Measurements from ENCODE around the gene ZFPL1. TPM values are rescaled to one million over a fixed set of nuclear protein-coding genes. Genes with fewer than 3 reads are reported as not detected.

ZFPL1 gene
- total and polyA plus RNA-seq, 7 experiments from 2014 or later, result 24.2 to 53.0 (median 39.1) TPM

- peaks cover 0 to 18% (median 9%) of the 10 kb centered on the region in 5 donors for H3K36me3 Mint-ChIP-seq
- intact Hi-C loops (cut with micrococcal nuclease), result no loop called here
- H3K27ac Mint-ChIP-seq, result no peak overlapping the region
- DNase-seq (no peak), ATAC-seq (no peak)
- peaks cover 0 to 47% (median 4%) of the 10 kb centered on the region in 3 experiments for H3K36me3 ChIP-seq (ENCODE audit: control insufficient read depth in 2 of 3, insufficient read depth in 3 of 3, low read length in 3 of 3)
- H3K27me3 Mint-ChIP-seq, result no peaks in the 10 kb centered on the region
- H3K4me1 Mint-ChIP-seq, result peaks cover 28 to 35% (median 33%) of the 10 kb centered on the region in 7 donors
- H3K27ac ChIP-seq (ENCODE audit: low read depth, low read length), result no peak overlapping the region
- peaks cover 13 to 15% of the 10 kb centered on the region in 2 donors for H3K4me1 ChIP-seq (ENCODE audit: control insufficient read depth in 2 of 2, insufficient read depth in 2 of 2, low read length in 2 of 2)
- no peak overlapping the region for H3K4me3 Mint-ChIP-seq
- no peak overlapping the region for H3K4me3 ChIP-seq (ENCODE audit: low read length)
- no peaks in the 10 kb centered on the region for H3K27me3 ChIP-seq (ENCODE audit: control insufficient read depth in 2 of 2, insufficient read depth in 2 of 2, low read length in 2 of 2)
- H3K9me3 ChIP-seq (ENCODE audit: control insufficient read depth in 2 of 3, low read length in 3 of 3), result no peaks in the 10 kb centered on the region
- ChIA-PET CTCF (interaction anchor here (0.6 kb wide), 1 partner anchor 620 kb away, joined by 3 read pairs; no protein-coding TSS in a partner anchor), POLR2A (interaction anchor here (0.6 to 7.5 kb wide), 4 partner anchors 9 to 24 kb away, joined by 3 to 98 read pairs (median 40); partner anchors contain the start of genes FAU, MRPL49, VPS51 and ZNHIT2)
- no peaks in the 10 kb centered on the region for H3K9me3 Mint-ChIP-seq
These were observed 23.9 kb downstream of the ZFPL1 start for GRCh38 chr11:65107751-65108468.

DNA sequence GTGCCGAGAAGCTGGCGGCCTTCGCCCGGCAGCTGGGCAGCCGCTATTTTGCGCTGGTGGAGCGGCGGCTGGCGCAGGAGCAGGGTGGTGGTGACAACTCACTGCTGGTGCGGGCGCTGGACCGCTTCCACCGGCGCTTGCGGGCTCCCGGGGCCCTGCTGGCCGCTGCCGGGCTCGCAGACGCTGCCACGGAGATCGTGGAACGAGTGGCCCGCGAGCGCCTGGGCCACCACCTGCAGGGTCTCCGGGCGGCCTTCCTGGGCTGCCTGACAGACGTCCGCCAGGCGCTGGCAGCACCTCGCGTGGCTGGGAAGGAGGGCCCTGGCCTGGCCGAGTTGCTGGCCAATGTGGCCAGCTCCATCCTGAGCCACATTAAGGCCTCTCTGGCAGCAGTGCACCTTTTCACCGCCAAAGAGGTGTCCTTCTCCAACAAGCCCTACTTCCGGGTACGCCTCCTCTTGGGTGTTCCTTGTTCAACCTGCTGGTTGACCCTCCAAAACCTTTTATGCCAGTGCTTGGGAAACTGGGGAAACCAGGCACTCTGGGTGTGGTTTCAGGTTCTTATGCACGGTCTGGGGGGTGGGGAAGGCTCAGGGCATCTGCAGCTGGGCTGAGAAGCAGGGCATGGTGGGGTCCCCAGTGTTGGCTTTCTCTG lies 24.6 kb downstream of the ZFPL1 start:
- Mint-ChIP-seq H3K4me1 (peaks cover 30 to 41% (median 33%) of the 10 kb centered on the region in 7 donors), H3K4me3 (no peak overlapping the region), H3K27ac (no peak overlapping the region), H3K27me3 (no peaks in the 10 kb centered on the region), H3K9me3 (no peaks in the 10 kb centered on the region), H3K36me3 (peaks cover 0 to 15% (median 9%) of the 10 kb centered on the region in 5 donors)
- H3K27me3 ChIP-seq (ENCODE audit: control insufficient read depth in 2 of 2, insufficient read depth in 2 of 2, low read length in 2 of 2), result no peaks in the 10 kb centered on the region
- H3K9me3 ChIP-seq (ENCODE audit: control insufficient read depth in 2 of 3, low read length in 3 of 3), result no peaks in the 10 kb centered on the region
- peaks cover 0 to 47% (median 4%) of the 10 kb centered on the region in 3 experiments for H3K36me3 ChIP-seq (ENCODE audit: control insufficient read depth in 2 of 3, insufficient read depth in 3 of 3, low read length in 3 of 3)
- intact Hi-C loops (cut with micrococcal nuclease), result no loop called here
- no peak for DNase-seq
- ChIA-PET POLR2A (interaction anchor here (0.6 to 7.5 kb wide), 4 partner anchors 9 to 23 kb away, joined by 3 to 98 read pairs (median 40); partner anchors contain the start of genes FAU, MRPL49, VPS51 and ZNHIT2), CTCF (interaction anchor here (0.6 to 1.2 kb wide), 2 partner anchors 17 to 620 kb away, joined by 3 read pairs; no protein-coding TSS in a partner anchor)
- no peak overlapping the region for H3K27ac ChIP-seq (ENCODE audit: low read depth, low read length)
- ATAC-seq, result no peak
- H3K4me1 ChIP-seq (ENCODE audit: control insufficient read depth in 2 of 2, insufficient read depth in 2 of 2, low read length in 2 of 2), result peaks cover 19 to 22% of the 10 kb centered on the region in 2 donors
- H3K4me3 ChIP-seq (ENCODE audit: low read length), result no peak overlapping the region

- Mint-ChIP-seq H3K36me3 (peaks cover 0 to 15% (median 8%) of the 10 kb centered on the region in 5 donors), H3K4me1 (peaks cover 28 to 45% (median 38%) of the 10 kb centered on the region in 7 donors), H3K27me3 (no peaks in the 10 kb centered on the region), H3K4me3 (no peak overlapping the region), H3K9me3 (no peaks in the 10 kb centered on the region), H3K27ac (peak overlapping the region in 8 of 9 donors; percentile 50 to 100 (median 88))
- no peaks in the 10 kb centered on the region for H3K9me3 ChIP-seq (ENCODE audit: control insufficient read depth in 2 of 3, low read length in 3 of 3)
- intact Hi-C loops (cut with micrococcal nuclease), result loop anchor here (1.0 to 10.0 kb wide), 15 partner anchors 9 to 403 kb away; partner anchors contain the start of genes CAPN1 (in 2 of the 2), ARL2 (in 1 of the 2), CDC42EP2 (in 1 of the 2) and CDCA5 (in 1 of the 2)
- H3K36me3 ChIP-seq (ENCODE audit: control insufficient read depth in 2 of 3, insufficient read depth in 3 of 3, low read length in 3 of 3), result peaks cover 0 to 46% (median 4%) of the 10 kb centered on the region in 3 experiments
- peak overlapping the region; percentile 70 for H3K27ac ChIP-seq (ENCODE audit: low read depth, low read length)
- H3K4me3 ChIP-seq (ENCODE audit: low read length), result no peak overlapping the region
- no peak for DNase-seq
- peaks cover 21 to 23% of the 10 kb centered on the region in 2 donors for H3K4me1 ChIP-seq (ENCODE audit: control insufficient read depth in 2 of 2, insufficient read depth in 2 of 2, low read length in 2 of 2)
- H3K27me3 ChIP-seq (ENCODE audit: control insufficient read depth in 2 of 2, insufficient read depth in 2 of 2, low read length in 2 of 2), result no peaks in the 10 kb centered on the region
- ChIA-PET CTCF (interaction anchor here (0.5 to 4.1 kb wide), 10 partner anchors 8 to 294 kb away, joined by 3 to 48 read pairs (median 4); partner anchors contain the start of genes CAPN1, FAU and MRPL49), POLR2A (interaction anchor here (1.0 to 7.5 kb wide), 12 partner anchors 9 to 400 kb away, joined by 3 to 98 read pairs (median 4); partner anchors contain the start of genes ARL2, CAPN1, DPF2 and FAU)
- no peak for ATAC-seq
These were observed 25.5 kb downstream of the ZFPL1 start for GRCh38 chr11:65109231-65110198.

DNA sequence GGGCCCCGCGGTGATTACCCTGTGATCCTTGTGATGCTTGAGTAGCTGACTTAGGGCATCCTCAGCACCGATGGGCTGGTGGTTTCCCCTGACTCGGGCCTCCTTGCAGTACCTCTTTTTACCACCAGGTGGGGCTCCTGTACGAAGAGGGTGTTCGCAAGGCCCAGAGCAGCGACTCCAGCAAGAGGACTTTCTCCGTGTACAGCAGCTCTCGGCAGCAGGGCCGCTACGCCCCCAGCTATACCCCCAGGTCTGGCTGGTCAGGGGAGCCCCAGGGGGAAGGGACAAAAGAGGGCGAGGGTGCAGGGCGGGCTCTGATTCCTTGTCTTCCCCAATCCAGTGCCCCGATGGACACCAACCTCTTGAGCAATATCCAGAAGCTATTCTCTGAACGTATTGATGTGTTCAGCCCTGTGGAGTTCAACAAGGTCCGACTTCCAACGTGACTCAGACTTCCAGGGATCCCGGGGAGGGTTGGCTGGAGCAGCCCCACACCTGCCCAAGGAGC lies 26.4 kb downstream of the ZFPL1 start:
- H3K27me3 Mint-ChIP-seq, result no peaks in the 10 kb centered on the region
- ATAC-seq (peak; percentile 78), DNase-seq (peak; percentile 82 to 99 (median 93))
- peaks cover 28 to 48% (median 35%) of the 10 kb centered on the region in 7 donors for H3K4me1 Mint-ChIP-seq
- H3K36me3 Mint-ChIP-seq, result peaks cover 0 to 15% (median 7%) of the 10 kb centered on the region in 5 donors
- H3K27ac Mint-ChIP-seq, result peak overlapping the region; percentile 50 to 100 (median 86)
- ChIA-PET POLR2A (interaction anchor here (1.0 to 7.5 kb wide), 13 partner anchors 8 to 399 kb away, joined by 3 to 98 read pairs (median 4); partner anchors contain the start of genes ARL2, CAPN1, DPF2 and FAU), CTCF (interaction anchor here (0.5 to 4.1 kb wide), 11 partner anchors 9 to 304 kb away, joined by 3 to 48 read pairs (median 3); partner anchors contain the start of genes CAPN1, FAU and MRPL49)
- Histone ChIP-seq H3K27ac (ENCODE audit: low read depth, low read length) (peak overlapping the region; percentile 70), H3K9me3 (ENCODE audit: control insufficient read depth in 2 of 3, low read length in 3 of 3) (no peaks in the 10 kb centered on the region), H3K4me1 (ENCODE audit: control insufficient read depth in 2 of 2, insufficient read depth in 2 of 2, low read length in 2 of 2) (peaks cover 21 to 23% of the 10 kb centered on the region in 2 donors), H3K27me3 (ENCODE audit: control insufficient read depth in 2 of 2, insufficient read depth in 2 of 2, low read length in 2 of 2) (no peaks in the 10 kb centered on the region), H3K36me3 (ENCODE audit: control insufficient read depth in 2 of 3, insufficient read depth in 3 of 3, low read length in 3 of 3) (peaks cover 0 to 39% (median 4%) of the 10 kb centered on the region in 3 experiments), H3K4me3 (ENCODE audit: low read length) (no peak overlapping the region)
- H3K4me3 Mint-ChIP-seq, result peak overlapping the region; percentile 43 to 89 (median 56)
- H3K9me3 Mint-ChIP-seq, result no peaks in the 10 kb centered on the region
- intact Hi-C loops (cut with micrococcal nuclease), result loop anchor here (1.0 to 10.0 kb wide), 15 partner anchors 8 to 402 kb away; partner anchors contain the start of genes CAPN1 (in 2 of the 2), ARL2 (in 1 of the 2), CDC42EP2 (in 1 of the 2) and CDCA5 (in 1 of the 2)

DNA sequence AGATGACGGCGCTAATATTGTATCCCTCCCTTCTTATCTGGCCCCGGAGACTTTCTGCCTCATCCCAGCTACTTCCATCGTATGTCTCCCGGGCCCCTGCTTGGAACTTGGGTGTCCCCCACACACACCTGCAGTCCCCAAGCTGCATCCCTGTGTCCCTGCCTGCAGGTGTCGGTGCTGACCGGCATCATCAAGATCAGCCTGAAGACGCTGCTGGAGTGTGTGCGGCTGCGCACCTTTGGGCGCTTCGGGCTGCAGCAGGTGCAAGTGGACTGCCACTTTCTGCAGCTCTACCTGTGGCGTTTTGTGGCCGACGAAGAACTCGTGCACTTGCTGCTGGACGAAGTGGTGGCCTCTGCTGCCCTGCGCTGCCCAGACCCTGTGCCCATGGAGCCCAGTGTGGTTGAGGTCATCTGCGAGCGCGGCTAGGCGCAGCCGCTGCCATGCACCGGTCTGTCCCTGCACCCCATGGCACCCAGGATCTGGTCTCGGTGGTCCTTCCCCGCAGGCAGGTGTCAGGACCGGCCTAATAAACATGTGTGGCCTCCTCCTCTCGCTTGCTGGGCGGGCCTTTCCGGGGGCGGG lies 27.2 kb downstream of the ZFPL1 start:
- no peak overlapping the region for H3K4me3 ChIP-seq (ENCODE audit: low read length)
- Mint-ChIP-seq H3K4me1 (peaks cover 23 to 47% (median 35%) of the 10 kb centered on the region in 7 donors), H3K27ac (peak overlapping the region; percentile 80 to 100 (median 90)), H3K9me3 (no peaks in the 10 kb centered on the region), H3K36me3 (peaks cover 0 to 7% (median 5%) of the 10 kb centered on the region in 5 donors), H3K4me3 (peak overlapping the region; percentile 85 to 97 (median 89)), H3K27me3 (no peaks in the 10 kb centered on the region)
- POLR2A ChIA-PET, result interaction anchor here (0.7 to 7.5 kb wide), 15 partner anchors 10 to 390 kb away, joined by 3 to 98 read pairs (median 4); partner anchors contain the start of genes ARL2, CAPN1, CDCA5 and FAU
- intact Hi-C loops (cut with micrococcal nuclease), result loop anchor here (1.0 to 10.0 kb wide), 8 partner anchors 11 to 401 kb away; partner anchors contain the start of genes CAPN1 (in 1 of the 2), CDC42EP2 (in 1 of the 2), FAU (in 1 of the 2) and MRPL49 (in 1 of the 2)
- no peak for ATAC-seq
- H3K36me3 ChIP-seq (ENCODE audit: control insufficient read depth in 2 of 3, insufficient read depth in 3 of 3, low read length in 3 of 3), result peaks cover 0 to 42% (median 4%) of the 10 kb centered on the region in 3 experiments
- H3K27ac ChIP-seq (ENCODE audit: low read depth, low read length), result peak overlapping the region; percentile 70
- DNase-seq, result peak in 1 of 9 donors; percentile 29
- CTCF ChIA-PET, result interaction anchor here (0.8 to 4.1 kb wide), 9 partner anchors 10 to 260 kb away, joined by 3 to 48 read pairs (median 4); partner anchors contain the start of genes FAU and MRPL49
- no peaks in the 10 kb centered on the region for H3K27me3 ChIP-seq (ENCODE audit: control insufficient read depth in 2 of 2, insufficient read depth in 2 of 2, low read length in 2 of 2)
- H3K9me3 ChIP-seq (ENCODE audit: control insufficient read depth in 2 of 3, low read length in 3 of 3), result no peaks in the 10 kb centered on the region
- peaks cover 27 to 30% of the 10 kb centered on the region in 2 donors for H3K4me1 ChIP-seq (ENCODE audit: control insufficient read depth in 2 of 2, insufficient read depth in 2 of 2, low read length in 2 of 2)
